HepG2 (cell line): ENCODE data around the gene ARL5C. TPM values are rescaled to one million over a fixed set of nuclear protein-coding genes. Genes with fewer than 3 reads are reported as not detected.
A peak's percentile ranks its signal among the peaks of the same experiment; 100 is the strongest.

Experiments used
- ATF7-NPFF ChIP-seq: sonication (generic); formaldehyde crosslinking; IDR thresholded peaks from 2 replicates; pipeline ENCODE4 v1.8.1; 2023; ENCODE audit warnings: mild to moderate bottlenecking, low read depth, missing genetic modification reagents, moderate library complexity
- CAMTA2 ChIP-seq: sonication (generic); formaldehyde crosslinking; IDR thresholded peaks from 2 replicates; pipeline ENCODE4 v1.4.0; 2020; ENCODE audit warnings: mild to moderate bottlenecking, missing genetic modification reagents, borderline replicate concordance
- KLF13 ChIP-seq: sonication (generic); formaldehyde crosslinking; IDR thresholded peaks from 2 replicates; pipeline ENCODE4 v1.4.0; 2020; ENCODE audit warnings: mild to moderate bottlenecking, missing genetic modification reagents
- MAFG ChIP-seq: sonication (generic); formaldehyde crosslinking; IDR thresholded peaks from 2 replicates; pipeline ENCODE4 v1.5.1; 2020; ENCODE audit warnings: mild to moderate bottlenecking, missing genetic modification reagents
- POLR2G ChIP-seq: fragments of 200-400 bp; formaldehyde crosslinking; IDR thresholded peaks from 2 replicates; pipeline ENCODE4 v1.6.1; 2018; ENCODE audit warnings: mild to moderate bottlenecking, low read depth, low read length, moderate library complexity
- PRPF4 ChIP-seq: fragments of 200-400 bp; formaldehyde crosslinking; IDR thresholded peaks from 2 replicates; pipeline ENCODE4 v1.6.1; 2016; ENCODE audit warnings: low read length, low read depth; ENCODE audit not compliant: poor library complexity, severe bottlenecking
- TBP ChIP-seq: sonication (generic); formaldehyde crosslinking; IDR thresholded peaks from 2 replicates; pipeline ENCODE4 v1.5.0; 2020; ENCODE audit warnings: missing genetic modification reagents
- TMF1 ChIP-seq: sonication (generic); formaldehyde crosslinking; IDR thresholded peaks from 2 replicates; pipeline ENCODE4 v1.8.1; 2022; ENCODE audit warnings: low read depth, missing genetic modification reagents
- ZNF224 ChIP-seq: sonication (generic); formaldehyde crosslinking; IDR thresholded peaks from 2 replicates; pipeline ENCODE4 v1.5.0; 2020; ENCODE audit warnings: mild to moderate bottlenecking, missing genetic modification reagents
- ZNF34 ChIP-seq: sonication (generic); formaldehyde crosslinking; IDR thresholded peaks from 2 replicates; pipeline ENCODE4 v1.4.0; 2020; ENCODE audit warnings: mild to moderate bottlenecking, missing genetic modification reagents, borderline replicate concordance
- ZNF556 ChIP-seq: sonication (generic); formaldehyde crosslinking; IDR thresholded peaks from 2 replicates; pipeline ENCODE4 v1.4.0; 2020; ENCODE audit warnings: mild to moderate bottlenecking, missing genetic modification reagents, borderline replicate concordance
- ZNF724P ChIP-seq: sonication (generic); formaldehyde crosslinking; IDR thresholded peaks from 2 replicates; pipeline ENCODE4 v1.8.0; 2022; ENCODE audit warnings: missing genetic modification reagents, borderline replicate concordance
- ZNF775 ChIP-seq: sonication (generic); formaldehyde crosslinking; IDR thresholded peaks from 2 replicates; pipeline ENCODE4 v1.4.0; 2020; ENCODE audit warnings: missing genetic modification reagents, mild to moderate bottlenecking, moderate library complexity, borderline replicate concordance
- polyA plus RNA-seq, 8 experiments: library from polyadenylated mRNA; depleted of rRNA in 3 of 8; stranded (reverse) in 7 of 8; unstranded in 1 of 8; fragments of >200 nt; fragmentation: Illumina TruSeq in 4 of 8; extraction: Trizol in 4 of 8; gene quantifications; 2 replicates each; pipeline versions ENCODE4 v1.2.1 to v1.2.3, GENCODE V29; 2011 to 2016; ENCODE audit warnings: low read depth in 4 of 8, missing spikeins in 1 of 8, mixed read lengths in 1 of 8; ENCODE audit not compliant: insufficient read depth in 1 of 8
- total RNA-seq, 5 experiments: library from RNA; depleted of rRNA; stranded (reverse); fragments of >200 nt; fragmentation: Illumina TruSeq; extraction: Trizol; gene quantifications; 2 replicates each; pipeline ENCODE4 v1.2.3, GENCODE V29; 2016; ENCODE audit warnings: low read depth in 1 of 5
- TF ChIP-seq, protein P1 (sequence below): IDR thresholded peaks from 2 replicates; pipeline ENCODE4 v1.4.0; 2020; ENCODE audit warnings: mild to moderate bottlenecking, missing genetic modification reagents
- TF ChIP-seq, protein P2 (sequence below): sonication (generic); formaldehyde crosslinking; IDR thresholded peaks from 2 replicates; pipeline ENCODE4 v1.5.1; 2020; ENCODE audit warnings: mild to moderate bottlenecking, moderate library complexity, missing genetic modification reagents
- TF ChIP-seq, protein P3 (sequence below): sonication (generic); formaldehyde crosslinking; IDR thresholded peaks from 2 replicates; pipeline ENCODE4 v1.5.1; 2020; ENCODE audit warnings: missing genetic modification reagents, mild to moderate bottlenecking, borderline replicate concordance
- TF ChIP-seq, protein P4 (sequence below): sonication (generic); formaldehyde crosslinking; conservative IDR thresholded peaks from 2 replicates; pipeline ENCODE4 v1.4.0; 2020; ENCODE audit warnings: missing genetic modification reagents

The ARL5C gene
- total and polyA plus RNA-seq, 2 of the 13 experiments (the other 11 are each of a cell fraction or from before 2014, with no cell fraction given), result not detected

DNA sequence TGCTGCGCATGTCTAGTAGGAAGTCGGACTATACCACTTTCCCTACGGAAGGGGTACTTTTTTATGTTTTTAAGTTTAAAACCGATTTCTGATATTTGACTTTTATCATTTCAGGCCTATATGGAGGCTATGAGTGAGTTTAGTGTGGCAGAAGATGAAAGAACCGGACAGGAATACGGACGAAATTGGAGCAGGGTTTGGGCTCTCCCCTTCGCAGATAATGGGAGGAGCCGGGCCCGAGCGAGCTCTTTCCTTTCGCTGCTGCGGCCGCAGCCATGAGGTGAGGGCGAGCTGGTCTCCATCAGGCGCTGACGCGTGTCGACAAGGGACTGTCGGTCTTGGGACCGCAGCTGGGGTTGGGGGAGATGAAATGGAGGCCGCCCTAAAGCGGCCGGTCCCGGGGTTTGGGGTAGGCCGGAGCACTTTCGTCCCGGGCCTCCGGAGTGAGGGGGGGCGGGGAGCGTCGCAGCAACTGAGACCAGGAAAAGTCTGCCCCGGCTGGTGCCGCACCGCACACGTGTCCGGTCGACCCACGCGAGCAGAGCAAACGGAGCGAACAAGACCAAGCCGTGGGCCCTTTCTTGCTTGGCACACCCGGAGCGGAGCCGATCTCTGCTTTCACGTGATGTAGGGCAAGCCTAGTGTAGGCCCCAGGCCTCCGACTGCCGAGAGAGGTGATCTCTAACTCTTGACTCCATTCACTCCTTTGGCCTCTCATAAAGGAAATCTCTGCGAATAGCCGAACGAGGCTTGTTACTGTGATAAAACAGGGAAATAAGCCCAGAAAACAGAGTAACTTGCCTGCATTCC lies 34.3 kb upstream of the ARL5C start, which contains the start of gene RPL19 (continued):
- TF ChIP-seq, protein P1, sequence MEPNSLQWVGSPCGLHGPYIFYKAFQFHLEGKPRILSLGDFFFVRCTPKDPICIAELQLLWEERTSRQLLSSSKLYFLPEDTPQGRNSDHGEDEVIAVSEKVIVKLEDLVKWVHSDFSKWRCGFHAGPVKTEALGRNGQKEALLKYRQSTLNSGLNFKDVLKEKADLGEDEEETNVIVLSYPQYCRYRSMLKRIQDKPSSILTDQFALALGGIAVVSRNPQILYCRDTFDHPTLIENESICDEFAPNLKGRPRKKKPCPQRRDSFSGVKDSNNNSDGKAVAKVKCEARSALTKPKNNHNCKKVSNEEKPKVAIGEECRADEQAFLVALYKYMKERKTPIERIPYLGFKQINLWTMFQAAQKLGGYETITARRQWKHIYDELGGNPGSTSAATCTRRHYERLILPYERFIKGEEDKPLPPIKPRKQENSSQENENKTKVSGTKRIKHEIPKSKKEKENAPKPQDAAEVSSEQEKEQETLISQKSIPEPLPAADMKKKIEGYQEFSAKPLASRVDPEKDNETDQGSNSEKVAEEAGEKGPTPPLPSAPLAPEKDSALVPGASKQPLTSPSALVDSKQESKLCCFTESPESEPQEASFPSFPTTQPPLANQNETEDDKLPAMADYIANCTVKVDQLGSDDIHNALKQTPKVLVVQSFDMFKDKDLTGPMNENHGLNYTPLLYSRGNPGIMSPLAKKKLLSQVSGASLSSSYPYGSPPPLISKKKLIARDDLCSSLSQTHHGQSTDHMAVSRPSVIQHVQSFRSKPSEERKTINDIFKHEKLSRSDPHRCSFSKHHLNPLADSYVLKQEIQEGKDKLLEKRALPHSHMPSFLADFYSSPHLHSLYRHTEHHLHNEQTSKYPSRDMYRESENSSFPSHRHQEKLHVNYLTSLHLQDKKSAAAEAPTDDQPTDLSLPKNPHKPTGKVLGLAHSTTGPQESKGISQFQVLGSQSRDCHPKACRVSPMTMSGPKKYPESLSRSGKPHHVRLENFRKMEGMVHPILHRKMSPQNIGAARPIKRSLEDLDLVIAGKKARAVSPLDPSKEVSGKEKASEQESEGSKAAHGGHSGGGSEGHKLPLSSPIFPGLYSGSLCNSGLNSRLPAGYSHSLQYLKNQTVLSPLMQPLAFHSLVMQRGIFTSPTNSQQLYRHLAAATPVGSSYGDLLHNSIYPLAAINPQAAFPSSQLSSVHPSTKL (CRISPR knock-in tag), result no peak
- TF ChIP-seq, protein P2, sequence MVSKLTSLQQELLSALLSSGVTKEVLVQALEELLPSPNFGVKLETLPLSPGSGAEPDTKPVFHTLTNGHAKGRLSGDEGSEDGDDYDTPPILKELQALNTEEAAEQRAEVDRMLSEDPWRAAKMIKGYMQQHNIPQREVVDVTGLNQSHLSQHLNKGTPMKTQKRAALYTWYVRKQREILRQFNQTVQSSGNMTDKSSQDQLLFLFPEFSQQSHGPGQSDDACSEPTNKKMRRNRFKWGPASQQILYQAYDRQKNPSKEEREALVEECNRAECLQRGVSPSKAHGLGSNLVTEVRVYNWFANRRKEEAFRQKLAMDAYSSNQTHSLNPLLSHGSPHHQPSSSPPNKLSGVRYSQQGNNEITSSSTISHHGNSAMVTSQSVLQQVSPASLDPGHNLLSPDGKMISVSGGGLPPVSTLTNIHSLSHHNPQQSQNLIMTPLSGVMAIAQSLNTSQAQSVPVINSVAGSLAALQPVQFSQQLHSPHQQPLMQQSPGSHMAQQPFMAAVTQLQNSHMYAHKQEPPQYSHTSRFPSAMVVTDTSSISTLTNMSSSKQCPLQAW, result peak; percentile 9; the same call in 1 of the 2 replicates
- no peak for TF ChIP-seq TBP (CRISPR knock-in tag)
- TF ChIP-seq ZNF775 (CRISPR knock-in tag), result no peak; the same call in 1 of the 2 replicates
- TF ChIP-seq KLF13 (CRISPR knock-in tag), result no peak
- peak; percentile 83; the same call in 1 of the 2 replicates for TF ChIP-seq ZNF724P (CRISPR knock-in tag)
- peak; percentile 99 for TF ChIP-seq POLR2G
- no peak for TF ChIP-seq PRPF4
- peak; percentile 76 for TF ChIP-seq ZNF224
- 0 out of 2 replicates have a peak, but pooled peaks have one; percentile 33 for TF ChIP-seq ATF7-NPFF (CRISPR knock-in tag)
- TF ChIP-seq ZNF556 (CRISPR knock-in tag), result peak; percentile 58
- 0 out of 2 replicates have a peak, but pooled peaks have one; percentile 23 for TF ChIP-seq MAFG (CRISPR knock-in tag)
- TF ChIP-seq, protein P3, sequence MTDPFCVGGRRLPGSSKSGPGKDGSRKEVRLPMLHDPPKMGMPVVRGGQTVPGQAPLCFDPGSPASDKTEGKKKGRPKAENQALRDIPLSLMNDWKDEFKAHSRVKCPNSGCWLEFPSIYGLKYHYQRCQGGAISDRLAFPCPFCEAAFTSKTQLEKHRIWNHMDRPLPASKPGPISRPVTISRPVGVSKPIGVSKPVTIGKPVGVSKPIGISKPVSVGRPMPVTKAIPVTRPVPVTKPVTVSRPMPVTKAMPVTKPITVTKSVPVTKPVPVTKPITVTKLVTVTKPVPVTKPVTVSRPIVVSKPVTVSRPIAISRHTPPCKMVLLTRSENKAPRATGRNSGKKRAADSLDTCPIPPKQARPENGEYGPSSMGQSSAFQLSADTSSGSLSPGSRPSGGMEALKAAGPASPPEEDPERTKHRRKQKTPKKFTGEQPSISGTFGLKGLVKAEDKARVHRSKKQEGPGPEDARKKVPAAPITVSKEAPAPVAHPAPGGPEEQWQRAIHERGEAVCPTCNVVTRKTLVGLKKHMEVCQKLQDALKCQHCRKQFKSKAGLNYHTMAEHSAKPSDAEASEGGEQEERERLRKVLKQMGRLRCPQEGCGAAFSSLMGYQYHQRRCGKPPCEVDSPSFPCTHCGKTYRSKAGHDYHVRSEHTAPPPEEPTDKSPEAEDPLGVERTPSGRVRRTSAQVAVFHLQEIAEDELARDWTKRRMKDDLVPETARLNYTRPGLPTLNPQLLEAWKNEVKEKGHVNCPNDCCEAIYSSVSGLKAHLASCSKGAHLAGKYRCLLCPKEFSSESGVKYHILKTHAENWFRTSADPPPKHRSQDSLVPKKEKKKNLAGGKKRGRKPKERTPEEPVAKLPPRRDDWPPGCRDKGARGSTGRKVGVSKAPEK, result peak; percentile 28; the same call in 1 of the 2 replicates
- TF ChIP-seq, protein P4, sequence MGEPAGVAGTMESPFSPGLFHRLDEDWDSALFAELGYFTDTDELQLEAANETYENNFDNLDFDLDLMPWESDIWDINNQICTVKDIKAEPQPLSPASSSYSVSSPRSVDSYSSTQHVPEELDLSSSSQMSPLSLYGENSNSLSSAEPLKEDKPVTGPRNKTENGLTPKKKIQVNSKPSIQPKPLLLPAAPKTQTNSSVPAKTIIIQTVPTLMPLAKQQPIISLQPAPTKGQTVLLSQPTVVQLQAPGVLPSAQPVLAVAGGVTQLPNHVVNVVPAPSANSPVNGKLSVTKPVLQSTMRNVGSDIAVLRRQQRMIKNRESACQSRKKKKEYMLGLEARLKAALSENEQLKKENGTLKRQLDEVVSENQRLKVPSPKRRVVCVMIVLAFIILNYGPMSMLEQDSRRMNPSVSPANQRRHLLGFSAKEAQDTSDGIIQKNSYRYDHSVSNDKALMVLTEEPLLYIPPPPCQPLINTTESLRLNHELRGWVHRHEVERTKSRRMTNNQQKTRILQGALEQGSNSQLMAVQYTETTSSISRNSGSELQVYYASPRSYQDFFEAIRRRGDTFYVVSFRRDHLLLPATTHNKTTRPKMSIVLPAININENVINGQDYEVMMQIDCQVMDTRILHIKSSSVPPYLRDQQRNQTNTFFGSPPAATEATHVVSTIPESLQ, result no peak; the same call in 1 of the 2 replicates
- TF ChIP-seq TMF1 (CRISPR knock-in tag), result 0 out of 2 replicates have a peak, but pooled peaks have one; percentile 24
- no peak for TF ChIP-seq ZNF34 (CRISPR knock-in tag)
- TF ChIP-seq CAMTA2, result peak; percentile 51; the same call in 1 of the 2 replicates
